IPS-18a (cell line): Measurements from ENCODE around the gene RBM23.

ENCODE experiments used
- H3K27ac ChIP-seq: one replicate; pipeline ENCODE4 v1.5.1; 2013; ENCODE audit warnings: low read length
- H3K27me3 ChIP-seq: one replicate; pipeline ENCODE4 v1.6.1; 2013; ENCODE audit warnings: mild to moderate bottlenecking, low read length; ENCODE audit not compliant: control insufficient read depth, insufficient read depth
- H3K36me3 ChIP-seq: one replicate; pipeline ENCODE4 v1.6.1; 2013; ENCODE audit warnings: low read depth, low read length; ENCODE audit not compliant: control insufficient read depth
- H3K4me1 ChIP-seq: one replicate; pipeline ENCODE4 v1.6.1; 2013; ENCODE audit warnings: low read depth, low read length; ENCODE audit not compliant: control insufficient read depth
- H3K4me3 ChIP-seq: one replicate; pipeline ENCODE4 v1.5.1; 2013; ENCODE audit warnings: low read length
- H3K9ac ChIP-seq: one replicate; pipeline ENCODE4 v1.6.1; 2013; ENCODE audit warnings: mild to moderate bottlenecking, low read length, moderate library complexity
- H3K9me3 ChIP-seq: one replicate; pipeline ENCODE4 v1.6.1; 2013; ENCODE audit warnings: low read depth, low read length; ENCODE audit not compliant: control insufficient read depth

Gene RBM23

GRCh38 chr14:22844221-22845102, 74.5 kb downstream of the RBM23 start:
- no peaks in the 10 kb centered on the region for H3K9me3 ChIP-seq
- peaks cover 14% of the 10 kb centered on the region for H3K4me1 ChIP-seq
- H3K27ac ChIP-seq: no peak overlapping the region
- peaks cover 45% of the 10 kb centered on the region for H3K36me3 ChIP-seq
- no peak overlapping the region for H3K4me3 ChIP-seq
- no peaks in the 10 kb centered on the region for H3K27me3 ChIP-seq
- no peak overlapping the region for H3K9ac ChIP-seq
